IMR-90 (cell line): ENCODE data around the gene ITIH4. TPM values are rescaled to one million over a fixed set of nuclear protein-coding genes. Genes with fewer than 3 reads are reported as not detected.

Source experiments
- ATAC-seq: fragments of 200-7000 bp; cut with Tn5 transposase; 2 replicates; pipeline ENCODE4 v1.9.1; 2020; ENCODE audit warnings: low read depth, mild to moderate bottlenecking, moderate library complexity
- BruUV-seq: library from RNA; stranded (reverse); fragments of 400-500 nt; replicated peaks from 2 replicates; lab custom pipeline; 2021; lab: Mats Ljungman, UMichigan
- CTCF ChIA-PET: fragments of 300-600 bp; formaldehyde crosslinking; extraction: SDS; loops from one replicate; lab custom pipeline; 2021; ENCODE audit warnings: antibody characterized with exemption; lab: Yijun Ruan, JAX
- POLR2A ChIA-PET: fragments of 300-600 bp; sonication (Branson Sonifier 250); formaldehyde crosslinking; loops from one replicate; lab custom pipeline; 2022; ENCODE audit warnings: antibody characterized with exemption; ENCODE audit not compliant: unreplicated experiment; lab: Charles Lee
- DNase-seq: peaks from one replicate; pipeline ENCODE4 v3.0.0; 2013
- H2AFZ ChIP-seq: replicated peaks from 2 replicates; pipeline ENCODE3; 2013; ENCODE audit warnings: low read length, mild to moderate bottlenecking; ENCODE audit not compliant: poor library complexity
- H2AK5ac ChIP-seq: 2 replicates; pipeline ENCODE4 v1.6.1; 2013; ENCODE audit warnings: low read depth, low read length, inconsistent platforms
- H2AK9ac ChIP-seq: replicated peaks from 2 replicates; pipeline ENCODE3; 2013; ENCODE audit warnings: mild to moderate bottlenecking, low read depth, low read length, moderate library complexity; ENCODE audit not compliant: poor library complexity
- H2BK120ac ChIP-seq: 2 replicates; pipeline ENCODE4 v1.6.1; 2013; ENCODE audit warnings: low read depth, low read length, inconsistent platforms
- H2BK15ac ChIP-seq: 3 replicates; pipeline ENCODE4 v1.6.1; 2013; ENCODE audit warnings: low read depth, low read length, inconsistent platforms
- H2BK20ac ChIP-seq: 2 replicates; pipeline ENCODE4 v1.6.1; 2013; ENCODE audit warnings: low read depth, mild to moderate bottlenecking, inconsistent platforms, low read length, moderate library complexity
- H2BK5ac ChIP-seq: 2 replicates; pipeline ENCODE4 v1.6.1; 2013; ENCODE audit warnings: mild to moderate bottlenecking, low read depth, low read length, inconsistent platforms; ENCODE audit not compliant: poor library complexity, severe bottlenecking
- H3K14ac ChIP-seq: replicated peaks from 2 replicates; pipeline ENCODE4 v1.6.1; 2013; ENCODE audit warnings: low read depth, low read length, inconsistent platforms
- H3K18ac ChIP-seq: 2 replicates; pipeline ENCODE4 v1.6.1; 2013; ENCODE audit warnings: low read depth, low read length, control low read depth
- H3K23ac ChIP-seq: 2 replicates; pipeline ENCODE4 v1.6.1; 2013; ENCODE audit warnings: low read depth, low read length, inconsistent platforms
- H3K27ac ChIP-seq: 2 replicates; pipeline ENCODE4 v1.5.1; 2013; ENCODE audit warnings: mild to moderate bottlenecking, control low read depth, low read length; ENCODE audit not compliant: insufficient read depth
- H3K27me3 ChIP-seq: 2 replicates; pipeline ENCODE4 v1.6.1; 2013; ENCODE audit warnings: low read length; ENCODE audit not compliant: control insufficient read depth, insufficient read depth
- H3K36me3 ChIP-seq: 2 replicates; pipeline ENCODE4 v1.6.1; 2013; ENCODE audit warnings: low read length, mixed read lengths; ENCODE audit not compliant: control insufficient read depth, insufficient read depth
- H3K4ac ChIP-seq: 2 replicates; pipeline ENCODE4 v1.6.1; 2013; ENCODE audit warnings: low read depth, low read length, inconsistent platforms
- H3K4me1 ChIP-seq: 2 replicates; pipeline ENCODE4 v1.6.1; 2013; ENCODE audit warnings: low read length, mixed read lengths; ENCODE audit not compliant: control insufficient read depth, insufficient read depth
- H3K4me2 ChIP-seq: 2 replicates; pipeline ENCODE4 v1.6.1; 2013; ENCODE audit warnings: low read depth, mild to moderate bottlenecking, control low read depth, low read length, moderate library complexity
- H3K4me3 ChIP-seq: 2 replicates; pipeline ENCODE4 v1.5.1; 2013; ENCODE audit warnings: low read depth, mild to moderate bottlenecking, control low read depth, low read length, moderate library complexity; ENCODE audit not compliant: insufficient read depth
- H3K56ac ChIP-seq: 2 replicates; pipeline ENCODE4 v1.6.1; 2013; ENCODE audit warnings: low read length, inconsistent platforms; ENCODE audit not compliant: insufficient read depth; ENCODE audit errors: extremely low read depth
- H3K79me1 ChIP-seq, 2 experiments: 2 replicates each; pipeline ENCODE4 v1.6.1; 2013; ENCODE audit warnings: low read length in 2 of 2, inconsistent platforms in 1 of 2, low read depth in 1 of 2
- H3K9ac ChIP-seq: 2 replicates; pipeline ENCODE4 v1.6.1; 2013; ENCODE audit warnings: low read depth, low read length, control low read depth
- H3K9me1 ChIP-seq: 2 replicates; pipeline ENCODE4 v1.6.1; 2013; ENCODE audit warnings: low read length, inconsistent platforms; ENCODE audit not compliant: insufficient read depth
- H3K9me3 ChIP-seq: 2 replicates; pipeline ENCODE4 v1.6.1; 2013; ENCODE audit warnings: low read length; ENCODE audit not compliant: control insufficient read depth, insufficient read depth
- H4K20me1 ChIP-seq: 2 replicates; pipeline ENCODE4 v1.6.1; 2013; ENCODE audit warnings: low read length, inconsistent platforms; ENCODE audit not compliant: insufficient read depth
- H4K5ac ChIP-seq: 2 replicates; pipeline ENCODE4 v1.6.1; 2013; ENCODE audit warnings: mild to moderate bottlenecking, low read depth, low read length, control low read depth
- H4K8ac ChIP-seq, 2 experiments: 2 replicates each; pipeline ENCODE4 v1.6.1; 2013; ENCODE audit warnings: low read depth in 2 of 2, low read length in 2 of 2, control low read depth in 1 of 2, inconsistent platforms in 1 of 2
- H4K91ac ChIP-seq: 2 replicates; pipeline ENCODE4 v1.6.1; 2013; ENCODE audit warnings: low read depth, low read length, inconsistent platforms; ENCODE audit not compliant: insufficient read depth
- BHLHE40 ChIP-seq: fragments of 150-350 bp; IDR thresholded peaks from 2 replicates; pipeline ENCODE4 v1.6.1; 2016; ENCODE audit warnings: mild to moderate bottlenecking, low read depth, low read length
- CEBPB ChIP-seq: IDR thresholded peaks from 2 replicates; pipeline ENCODE4 v1.6.1; 2012; ENCODE audit warnings: low read depth, low read length, improper control_type of control experiment
- FOS ChIP-seq: fragments of 150-350 bp; IDR thresholded peaks from 2 replicates; pipeline ENCODE4 v1.6.1; 2016; ENCODE audit warnings: low read depth, low read length
- MAFK ChIP-seq: IDR thresholded peaks from 2 replicates; pipeline ENCODE4 v1.6.1; 2012; ENCODE audit warnings: low read depth, low read length, improper control_type of control experiment
- MAZ ChIP-seq: IDR thresholded peaks from 2 replicates; pipeline ENCODE4 v1.6.1; 2012; ENCODE audit warnings: low read depth, mild to moderate bottlenecking, low read length, improper control_type of control experiment, moderate library complexity, borderline replicate concordance
- MXI1 ChIP-seq: IDR thresholded peaks from 2 replicates; pipeline ENCODE4 v1.6.1; 2012; ENCODE audit warnings: low read depth, mild to moderate bottlenecking, low read length, moderate library complexity, borderline replicate concordance
- NFE2L2 ChIP-seq: fragments of 150-350 bp; IDR thresholded peaks from 2 replicates; pipeline ENCODE4 v1.6.1; 2016; ENCODE audit warnings: low read depth, mild to moderate bottlenecking, low read length
- POLR2A ChIP-seq: IDR thresholded peaks from 2 replicates; pipeline ENCODE4 v1.6.1; 2012; ENCODE audit warnings: mild to moderate bottlenecking, low read depth, low read length
- RAD21 ChIP-seq: IDR thresholded peaks from 2 replicates; pipeline ENCODE4 v1.6.1; 2012; ENCODE audit warnings: low read length, improper control_type of control experiment
- RCOR1 ChIP-seq: IDR thresholded peaks from 2 replicates; pipeline ENCODE4 v1.6.1; 2012; ENCODE audit warnings: mild to moderate bottlenecking, low read length, improper control_type of control experiment; ENCODE audit not compliant: insufficient replicate concordance
- RFX5 ChIP-seq: IDR thresholded peaks from 2 replicates; pipeline ENCODE4 v1.8.0; 2012; ENCODE audit warnings: low read depth, mild to moderate bottlenecking, low read length, moderate library complexity
- USF2 ChIP-seq: fragments of 150-350 bp; IDR thresholded peaks from 2 replicates; pipeline ENCODE4 v1.6.1; 2017; ENCODE audit warnings: mild to moderate bottlenecking, antibody characterized with exemption, low read length, low read depth
- WGBS, 2 experiments: methylation state at CpG; one replicate each; pipeline versions ENCODE4 v1.1.5 to v1.1.7; 2013; ENCODE audit warnings: missing lambda C conversion rate in 2 of 2; ENCODE audit not compliant: insufficient read length in 1 of 2; ENCODE audit errors: extremely low coverage in 2 of 2; 5-methylcytosine and 5-hydroxymethylcytosine counted together
- dilution Hi-C: fragments of 300-500 bp; cut with HindIII; formaldehyde crosslinking; loops from one replicate; pipeline ENCODE4 v1.14.3; 2018; ENCODE audit warnings: low sequenced_read_pairs; ENCODE audit not compliant: unreplicated experiment
- in situ Hi-C: fragments of 300-500 bp; cut with MboI; formaldehyde crosslinking; loops from 3 replicates; pipeline ENCODE4 v1.14.3; 2019; ENCODE audit warnings: low sequenced_read_pairs, inconsistent platforms, mixed read lengths
- intact Hi-C: fragments of 100-400 bp; cut with micrococcal nuclease; formaldehyde crosslinking; loops from 2 replicates; pipeline ENCODE4 v1.10.0; 2022
- polyA plus RNA-seq, 3 experiments: library from polyadenylated mRNA; depleted of rRNA; stranded (reverse); fragments of >200 nt; gene quantifications; 2 replicates each; pipeline ENCODE4 v1.2.3, GENCODE V29; 2012; ENCODE audit warnings: low replicate concordance in 1 of 3
- total RNA-seq: library from RNA; depleted of rRNA; stranded (reverse); fragments of >200 nt; gene quantifications from 2 replicates; pipeline ENCODE4 v1.2.3, GENCODE V29; 2012
- TF ChIP-seq, protein P1 (sequence below): fragments of 150-350 bp; IDR thresholded peaks from 2 replicates; pipeline ENCODE4 v1.6.1; 2016; ENCODE audit warnings: low read depth, mild to moderate bottlenecking, low read length, moderate library complexity, borderline replicate concordance

Gene ITIH4
- total and polyA plus RNA-seq, 2 of the 4 experiments (the other 2 are of a cell fraction): 0.26 to 0.36 TPM

GRCh38 chr3:52793702-52794611 lies 36.5 kb downstream of the ITIH4 start:
- CTCF ChIA-PET: no interaction called here
- no peak for TF ChIP-seq USF2
- no peak for TF ChIP-seq FOS
- TF ChIP-seq, protein P1, sequence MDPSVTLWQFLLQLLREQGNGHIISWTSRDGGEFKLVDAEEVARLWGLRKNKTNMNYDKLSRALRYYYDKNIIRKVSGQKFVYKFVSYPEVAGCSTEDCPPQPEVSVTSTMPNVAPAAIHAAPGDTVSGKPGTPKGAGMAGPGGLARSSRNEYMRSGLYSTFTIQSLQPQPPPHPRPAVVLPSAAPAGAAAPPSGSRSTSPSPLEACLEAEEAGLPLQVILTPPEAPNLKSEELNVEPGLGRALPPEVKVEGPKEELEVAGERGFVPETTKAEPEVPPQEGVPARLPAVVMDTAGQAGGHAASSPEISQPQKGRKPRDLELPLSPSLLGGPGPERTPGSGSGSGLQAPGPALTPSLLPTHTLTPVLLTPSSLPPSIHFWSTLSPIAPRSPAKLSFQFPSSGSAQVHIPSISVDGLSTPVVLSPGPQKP: no peak
- TF ChIP-seq RFX5: no peak
- no peak for TF ChIP-seq MAZ
- TF ChIP-seq RAD21: no peak
- TF ChIP-seq NFE2L2: no peak
- TF ChIP-seq MXI1: no peak
- TF ChIP-seq BHLHE40: no peak
- TF ChIP-seq CEBPB: no peak
- TF ChIP-seq POLR2A: no peak
- no peak for TF ChIP-seq RCOR1
- TF ChIP-seq MAFK: no peak
- 100% methylated on average over 2 of the region's 9 CpGs; no CpG with 5 or more reads in 1 of the 2 experiments for WGBS, 2 experiments

More at GRCh38 chr3:52793702-52794611, 36.5 kb downstream of the ITIH4 start:
- no peak overlapping the region for H4K5ac ChIP-seq
- H4K20me1 ChIP-seq: no peaks in the 10 kb centered on the region
- no peak overlapping the region for H3K14ac ChIP-seq
- no peak overlapping the region for H2AK9ac ChIP-seq
- H3K9me3 ChIP-seq: no peaks in the 10 kb centered on the region
- BruUV-seq: no TSS peak
- no peak overlapping the region for H3K18ac ChIP-seq
- H2BK15ac ChIP-seq: no peak overlapping the region
- no peak overlapping the region for H3K27ac ChIP-seq
- no peak overlapping the region for H2AK5ac ChIP-seq
- H4K8ac ChIP-seq: no peak overlapping the region
- peaks cover 1% of the 10 kb centered on the region; the same call in 1 of the 2 replicates for H3K4me1 ChIP-seq
- intact Hi-C loops: no loop called here
- POLR2A ChIA-PET: interaction anchor here (0.5 kb wide), 1 partner anchor 10 kb away, joined by 3 read pairs; no protein-coding TSS in a partner anchor
- in situ Hi-C loops: no loop called here
- no peak overlapping the region for H3K56ac ChIP-seq
- H3K36me3 ChIP-seq: no peaks in the 10 kb centered on the region
- no peak overlapping the region for H2AFZ ChIP-seq
- no peak overlapping the region for H2BK5ac ChIP-seq
- H3K27me3 ChIP-seq: peaks cover 27% of the 10 kb centered on the region; the same call in 1 of the 2 replicates
- no peak overlapping the region for H3K23ac ChIP-seq
- no peaks in the 10 kb centered on the region for H3K79me1 ChIP-seq
- no peak overlapping the region for H3K9ac ChIP-seq
- no peak overlapping the region for H3K4me2 ChIP-seq
- H4K91ac ChIP-seq: no peak overlapping the region
- no peak overlapping the region for H2BK20ac ChIP-seq
- DNase-seq (no peak), ATAC-seq (no peak)
- dilution Hi-C loops: no loop called here
- H3K9me1 ChIP-seq: no peaks in the 10 kb centered on the region
- H3K4me3 ChIP-seq: no peak overlapping the region
- H3K4ac ChIP-seq: no peak overlapping the region
- H2BK120ac ChIP-seq: no peak overlapping the region
